HG02623 (cell line): ENCODE data around the gene DGKH.
"Not testable (repeated sequence)": the region's sequence is repeated elsewhere in the genome, so short reads cannot be mapped to it uniquely, and the experiment has no call there.

Experiments
- ATAC-seq: cut with Tn5 transposase; IDR thresholded peaks from one replicate; pipeline ENCODE4 v1.9.1; 2021; ENCODE audit warnings: moderate library complexity; ENCODE audit not compliant: unreplicated experiment

DGKH gene

GRCh38 chr13:42153199-42154113 is 105.0 kb downstream of the DGKH start:
- no peak for ATAC-seq

GRCh38 chr13:42155251-42155650 is 106.8 kb downstream of the DGKH start:
- no peak for ATAC-seq

GRCh38 chr13:42163338-42163737 is 114.9 kb downstream of the DGKH start:
- not testable (repeated sequence) for ATAC-seq

GRCh38 chr13:42163910-42164309 is 115.5 kb downstream of the DGKH start:
- ATAC-seq, result not testable (repeated sequence)

- no peak for ATAC-seq
Measured at GRCh38 chr13:42164557-42165125, 116.2 kb downstream of the DGKH start.

- ATAC-seq, result no peak
Measured at GRCh38 chr13:42168496-42168895, 120.0 kb downstream of the DGKH start.

- ATAC-seq, result no peak
Measured at GRCh38 chr13:42170029-42170428, 121.6 kb downstream of the DGKH start.

GRCh38 chr13:42173789-42174343 is 125.4 kb downstream of the DGKH start:
- ATAC-seq, result no peak

- ATAC-seq, result no peak
Measured at GRCh38 chr13:42174344-42175162, 126.1 kb downstream of the DGKH start.

GRCh38 chr13:42176294-42176693 is 127.8 kb downstream of the DGKH start:
- ATAC-seq, result no peak

GRCh38 chr13:42177189-42177588 is 128.7 kb downstream of the DGKH start:
- ATAC-seq, result no peak

GRCh38 chr13:42181381-42181953 is 133.0 kb downstream of the DGKH start:
- ATAC-seq, result no peak

- no peak for ATAC-seq
Measured at GRCh38 chr13:42189061-42189460, 140.6 kb downstream of the DGKH start.

GRCh38 chr13:42190529-42190928 is 142.1 kb downstream of the DGKH start:
- ATAC-seq, result no peak

- ATAC-seq, result no peak
Measured at GRCh38 chr13:42211704-42212464, 163.4 kb downstream of the DGKH start.

- no peak for ATAC-seq
Measured at GRCh38 chr13:42214446-42214845, 166.0 kb downstream of the DGKH start.

GRCh38 chr13:42215578-42216421 is 167.4 kb downstream of the DGKH start:
- ATAC-seq, result no peak

GRCh38 chr13:42216422-42216735 is 167.9 kb downstream of the DGKH start:
- ATAC-seq, result no peak

GRCh38 chr13:42218576-42218975 is 170.1 kb downstream of the DGKH start:
- no peak for ATAC-seq
